Neuron (in vitro differentiated cells): ENCODE results near the gene SSBP4.
"Not testable (repeated sequence)": the region's sequence is repeated elsewhere in the genome, so short reads cannot be mapped to it uniquely, and the experiment has no call there.

Experiments
- H2AFZ ChIP-seq: one replicate; pipeline ENCODE4 v1.6.1; 2013; ENCODE audit warnings: low read depth, mild to moderate bottlenecking, inconsistent platforms, low read length, moderate library complexity
- H3K27me3 ChIP-seq: one replicate; pipeline ENCODE4 v1.6.1; 2013; ENCODE audit warnings: low read length; ENCODE audit not compliant: insufficient read depth
- H3K36me3 ChIP-seq: one replicate; pipeline ENCODE4 v1.6.1; 2013; ENCODE audit warnings: low read length; ENCODE audit not compliant: insufficient read depth
- H3K4me1 ChIP-seq: one replicate; pipeline ENCODE4 v1.6.1; 2013; ENCODE audit warnings: low read length; ENCODE audit not compliant: insufficient read depth
- H3K4me3 ChIP-seq: 2 replicates; pipeline ENCODE4 v1.5.1; 2013; ENCODE audit warnings: mild to moderate bottlenecking, low read length, moderate library complexity
- H3K9me3 ChIP-seq: one replicate; pipeline ENCODE4 v1.6.1; 2013; ENCODE audit warnings: low read length

SSBP4 gene

GRCh38 chr19:18419195-18419698, at the start of gene SSBP4:
TSS of gene SSBP4 (plus strand) at chr19:18419398. CDS start at chr19:18419649, 251 bp downstream.
- Histone ChIP-seq H3K9me3 (no peaks in the 10 kb centered on the region), H2AFZ (peak within 1 kb of the TSS; percentile 56), H3K4me1 (peaks cover 61% of the 10 kb centered on the region), H3K27me3 (no peaks in the 10 kb centered on the region), H3K36me3 (no peaks in the 10 kb centered on the region), H3K4me3 (peak within 1 kb of the TSS; percentile 55)

GRCh38 chr19:18373407-18373891, 45.7 kb upstream of the SSBP4 start:
- Histone ChIP-seq H3K4me3 (no peak overlapping the region), H3K27me3 (no peaks in the 10 kb centered on the region), H2AFZ (no peak overlapping the region), H3K9me3 (no peaks in the 10 kb centered on the region), H3K36me3 (no peaks in the 10 kb centered on the region), H3K4me1 (peaks cover 28% of the 10 kb centered on the region)

- Histone ChIP-seq H3K4me3 (no peak overlapping the region), H3K27me3 (no peaks in the 10 kb centered on the region), H3K4me1 (peaks cover 22% of the 10 kb centered on the region), H3K9me3 (no peaks in the 10 kb centered on the region), H3K36me3 (no peaks in the 10 kb centered on the region), H2AFZ (no peak overlapping the region)
Observed at GRCh38 chr19:18373892-18374629, 45.1 kb upstream of the SSBP4 start.

- Histone ChIP-seq H3K4me3 (no peak overlapping the region), H3K27me3 (no peaks in the 10 kb centered on the region), H2AFZ (no peak overlapping the region), H3K9me3 (no peaks in the 10 kb centered on the region), H3K36me3 (no peaks in the 10 kb centered on the region), H3K4me1 (peaks cover 13% of the 10 kb centered on the region)
Observed at GRCh38 chr19:18377026-18377425, 42.2 kb upstream of the SSBP4 start.

- no peaks in the 10 kb centered on the region for H3K36me3 ChIP-seq
- no peaks in the 10 kb centered on the region for H3K9me3 ChIP-seq
- H3K4me1 ChIP-seq = no peaks in the 10 kb centered on the region
- H3K4me3 ChIP-seq = no peak overlapping the region
- H2AFZ ChIP-seq = no peak overlapping the region
- no peaks in the 10 kb centered on the region for H3K27me3 ChIP-seq
Observed at GRCh38 chr19:18379803-18380747, 39.1 kb upstream of the SSBP4 start.

- Histone ChIP-seq H3K9me3 (no peaks in the 10 kb centered on the region), H2AFZ (no peak overlapping the region), H3K4me3 (no peak overlapping the region), H3K36me3 (no peaks in the 10 kb centered on the region), H3K4me1 (no peaks in the 10 kb centered on the region), H3K27me3 (no peaks in the 10 kb centered on the region)
Observed at GRCh38 chr19:18380843-18381242, 38.4 kb upstream of the SSBP4 start.

GRCh38 chr19:18383622-18384021, 35.6 kb upstream of the SSBP4 start:
- not testable (repeated sequence) for H3K36me3 ChIP-seq, H3K4me3 ChIP-seq, H3K27me3 ChIP-seq, H2AFZ ChIP-seq, H3K9me3 ChIP-seq, H3K4me1 ChIP-seq

- Histone ChIP-seq H3K27me3 (no peaks in the 10 kb centered on the region), H3K9me3 (no peaks in the 10 kb centered on the region), H3K36me3 (no peaks in the 10 kb centered on the region), H3K4me1 (peaks cover 6% of the 10 kb centered on the region), H3K4me3 (no peak overlapping the region), H2AFZ (no peak overlapping the region)
Observed at GRCh38 chr19:18384775-18385174, 34.4 kb upstream of the SSBP4 start.

GRCh38 chr19:18385359-18385674, 33.9 kb upstream of the SSBP4 start:
- Histone ChIP-seq H3K4me3 (no peak overlapping the region), H3K9me3 (no peaks in the 10 kb centered on the region), H3K27me3 (no peaks in the 10 kb centered on the region), H2AFZ (no peak overlapping the region), H3K4me1 (peaks cover 6% of the 10 kb centered on the region), H3K36me3 (no peaks in the 10 kb centered on the region)

GRCh38 chr19:18385675-18386542, 33.3 kb upstream of the SSBP4 start, which contains the start of gene GDF15:
TSS of gene GDF15 (plus strand) at chr19:18386158. CDS start at chr19:18386190, 32 bp downstream.
- Histone ChIP-seq H2AFZ (no peak within 1 kb of the TSS), H3K4me3 (peak within 1 kb of the TSS; percentile 0), H3K4me1 (peaks cover 6% of the 10 kb centered on the region), H3K9me3 (no peaks in the 10 kb centered on the region), H3K27me3 (no peaks in the 10 kb centered on the region), H3K36me3 (no peaks in the 10 kb centered on the region)

- Histone ChIP-seq H3K27me3 (no peaks in the 10 kb centered on the region), H2AFZ (no peak overlapping the region), H3K9me3 (no peaks in the 10 kb centered on the region), H3K4me3 (peak overlapping the region; percentile 0), H3K4me1 (peaks cover 6% of the 10 kb centered on the region), H3K36me3 (no peaks in the 10 kb centered on the region)
Observed at GRCh38 chr19:18386543-18387271, 32.5 kb upstream of the SSBP4 start.
